ENCODE data around the gene OR6Y1.

Gene OR6Y1, protein sequence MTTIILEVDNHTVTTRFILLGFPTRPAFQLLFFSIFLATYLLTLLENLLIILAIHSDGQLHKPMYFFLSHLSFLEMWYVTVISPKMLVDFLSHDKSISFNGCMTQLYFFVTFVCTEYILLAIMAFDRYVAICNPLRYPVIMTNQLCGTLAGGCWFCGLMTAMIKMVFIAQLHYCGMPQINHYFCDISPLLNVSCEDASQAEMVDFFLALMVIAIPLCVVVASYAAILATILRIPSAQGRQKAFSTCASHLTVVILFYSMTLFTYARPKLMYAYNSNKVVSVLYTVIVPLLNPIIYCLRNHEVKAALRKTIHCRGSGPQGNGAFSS

DNA sequence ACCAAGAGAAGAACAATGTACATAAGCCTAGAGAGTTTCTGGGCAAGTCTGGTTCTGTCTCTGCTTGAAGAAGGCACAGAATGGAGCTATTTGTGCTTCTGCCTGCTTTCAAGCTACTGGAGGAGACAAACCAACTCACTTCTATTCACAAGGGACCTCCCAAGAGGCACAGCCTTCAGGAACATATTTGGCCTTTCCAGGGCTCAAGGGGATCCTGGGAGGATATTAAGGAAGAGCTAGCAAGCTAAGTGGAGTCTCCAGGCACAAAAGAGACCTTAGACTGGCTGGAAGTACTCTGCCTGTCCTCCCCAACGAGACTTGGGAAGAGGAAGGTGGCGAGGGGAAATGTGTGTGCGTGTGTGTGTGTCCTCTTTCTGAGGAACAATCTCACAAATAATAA is at the start of gene OR6Y1:
Gene OR6Y1, minus strand, starts transcription at position 54 of the 400 bp plus-strand sequence. CDS start 6,300 bp downstream, outside the sequence.
- DNase-seq (ENCODE audit: low read depth) = no peak

DNA sequence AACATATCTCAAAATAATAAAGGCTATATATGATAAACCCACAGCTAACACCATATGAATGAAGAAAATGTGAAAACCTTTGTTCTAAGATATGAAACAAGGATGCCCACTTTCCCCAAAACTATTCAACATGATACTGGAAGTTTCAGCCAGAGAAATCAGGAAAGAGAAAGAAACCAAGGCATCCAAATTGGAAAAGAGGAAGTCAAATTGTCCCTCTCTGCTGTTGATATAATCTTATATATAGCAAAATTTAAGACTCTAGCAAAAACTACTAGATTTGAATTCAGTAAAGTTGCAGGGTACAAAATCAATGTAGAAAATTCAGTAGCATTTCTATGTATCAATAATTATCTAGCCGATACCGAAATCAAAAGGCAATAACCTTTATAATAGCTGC is 46.5 kb upstream of the OR6Y1 start:
- no peak for DNase-seq (ENCODE audit: low read depth)

DNA sequence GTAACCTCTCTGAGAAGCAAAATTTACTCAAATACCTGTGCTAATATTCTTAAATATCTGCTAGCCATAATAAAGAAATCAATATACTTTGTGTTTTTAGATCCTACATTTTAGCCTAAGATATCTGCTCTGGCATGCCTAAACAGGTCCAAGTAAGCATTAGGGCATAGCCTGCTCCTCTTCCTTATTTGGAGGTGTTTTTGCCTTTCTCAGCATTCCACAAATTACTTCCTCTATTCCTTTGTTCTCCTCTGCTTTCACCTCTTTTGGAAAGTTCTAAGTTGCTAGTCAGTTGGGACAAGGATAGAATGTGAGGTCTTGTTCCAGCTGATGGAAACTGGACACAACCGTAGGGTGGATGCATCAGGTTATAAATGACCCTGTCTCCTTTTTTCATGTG is 32.7 kb upstream of the OR6Y1 start:
- no peak for DNase-seq (ENCODE audit: low read depth)

DNA sequence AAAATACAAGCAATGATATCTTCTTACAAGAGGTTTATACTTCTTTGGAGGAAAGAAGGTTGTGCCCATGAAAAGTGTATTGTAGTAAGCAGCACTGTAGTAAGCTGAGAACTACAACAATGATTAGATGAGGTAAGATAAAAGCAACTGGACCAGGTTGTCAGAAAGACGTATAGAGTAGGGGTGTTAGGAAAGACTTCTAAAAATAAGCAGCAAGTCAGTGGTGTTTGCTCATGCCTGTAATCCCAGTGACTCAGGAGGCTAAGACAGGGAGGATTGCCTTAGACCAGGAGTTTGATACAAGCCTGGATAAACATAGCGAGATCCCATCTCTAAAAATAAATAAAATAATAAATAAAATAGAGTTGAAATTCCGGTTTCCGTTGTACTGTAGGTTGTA is 29.8 kb upstream of the OR6Y1 start:
- no peak for DNase-seq (ENCODE audit: low read depth)

DNA sequence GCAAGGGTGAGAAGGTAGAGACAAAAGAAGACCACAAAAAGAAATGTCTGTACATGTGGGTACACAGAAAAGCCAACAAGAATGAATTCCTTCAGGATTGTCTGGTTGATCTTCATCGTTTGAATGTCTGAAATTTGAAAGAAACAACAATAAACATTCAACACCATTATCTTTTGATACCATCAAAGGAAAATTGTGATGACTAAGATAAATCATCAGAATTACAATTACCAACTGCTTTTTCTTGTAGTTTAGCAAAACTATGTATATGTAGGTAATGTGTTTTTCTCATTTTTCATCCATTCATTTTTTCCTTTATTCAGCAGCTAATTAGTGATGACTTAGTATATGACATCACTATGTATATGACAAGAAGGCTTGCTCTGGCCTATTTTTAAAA is 25.5 kb upstream of the OR6Y1 start, which contains the start of gene OR10X1:
Gene OR10X1, minus strand, starts transcription at position 167 of the 400 bp plus-strand sequence. Its CDS starts 0 bp downstream, at position 167.
- no peak for DNase-seq (ENCODE audit: low read depth)

DNA sequence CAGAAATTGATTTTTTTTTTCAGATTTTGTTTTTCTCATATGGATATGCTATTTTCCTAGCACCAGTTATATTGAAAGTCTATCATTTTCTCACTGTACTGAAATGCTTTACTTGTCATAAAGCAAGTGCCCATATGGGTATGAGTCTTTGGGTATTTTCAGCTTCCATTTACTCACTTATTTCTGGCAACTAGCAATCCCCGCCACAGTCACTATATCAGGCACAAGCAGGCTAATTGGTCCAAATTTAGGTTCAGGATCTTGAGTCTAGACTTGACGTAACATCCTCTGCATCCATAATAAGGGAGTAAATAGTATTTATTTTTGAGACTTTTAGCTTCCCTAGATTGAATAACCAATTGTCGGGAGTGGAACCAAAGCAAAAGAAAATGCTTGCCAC is 23.4 kb upstream of the OR6Y1 start:
- no peak for DNase-seq (ENCODE audit: low read depth)

DNA sequence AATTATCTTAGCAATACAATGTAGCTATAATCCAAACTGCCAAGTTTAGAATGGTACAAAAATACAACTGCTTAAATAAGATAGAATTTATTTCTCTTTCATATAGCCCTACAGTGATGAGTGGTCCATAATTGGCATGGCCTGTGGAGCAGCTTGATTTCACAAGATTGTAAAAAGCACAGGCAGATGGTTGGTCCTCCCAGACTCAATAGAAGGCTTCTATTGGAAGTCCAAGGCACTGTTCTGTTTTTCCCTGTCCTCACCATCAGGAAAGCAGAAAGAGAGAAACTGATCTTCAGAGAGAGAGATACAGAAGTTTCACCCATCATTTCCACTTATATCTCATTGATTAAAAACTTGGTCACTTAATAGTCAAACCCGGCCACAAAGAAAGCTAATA is 18.0 kb upstream of the OR6Y1 start:
- no peak for DNase-seq (ENCODE audit: low read depth)

DNA sequence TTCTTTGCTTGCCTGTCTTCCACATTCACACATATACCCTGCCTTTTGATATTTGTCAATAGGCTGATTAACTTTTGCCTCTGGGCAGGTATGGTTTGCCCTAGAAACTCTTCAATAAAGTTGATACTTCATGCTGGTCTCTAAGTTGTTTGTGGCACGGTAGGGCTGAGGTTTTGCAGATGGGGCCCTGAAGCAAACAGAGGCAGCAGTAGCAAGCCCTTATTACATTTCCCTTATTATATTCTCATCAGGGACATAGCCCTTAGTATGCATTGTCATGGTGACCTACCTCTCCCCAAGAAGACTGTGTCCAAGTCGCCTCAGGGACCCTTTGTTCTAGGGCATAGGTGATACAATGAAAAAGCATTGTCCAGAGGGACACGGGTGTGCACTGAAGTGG is 16.3 kb upstream of the OR6Y1 start, which contains the start of gene OR6P1:
Gene OR6P1, minus strand, starts transcription at position 101 of the 400 bp plus-strand sequence. CDS start 6,976 bp downstream, outside the sequence.
- no peak for DNase-seq (ENCODE audit: low read depth)

DNA sequence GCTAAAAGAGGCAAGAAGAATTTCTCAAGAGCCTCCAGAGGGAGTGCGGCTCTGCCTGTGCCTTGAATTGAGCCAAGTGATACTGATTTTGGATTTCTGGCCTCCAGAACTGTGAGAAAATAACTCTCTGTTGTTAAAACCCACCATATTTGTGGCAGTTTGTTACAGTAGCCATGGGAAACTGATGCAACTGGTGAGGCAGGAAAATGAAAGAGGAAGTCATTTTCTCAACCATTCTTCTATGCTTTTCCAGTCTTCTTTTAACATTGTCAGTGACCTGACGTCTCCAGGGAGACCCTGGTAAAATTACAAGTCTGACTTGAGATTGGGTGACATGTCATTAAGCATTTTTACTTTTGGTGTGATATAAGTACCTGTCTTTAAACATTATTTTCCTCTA is 10.4 kb upstream of the OR6Y1 start:
- DNase-seq (ENCODE audit: low read depth) = no peak

DNA sequence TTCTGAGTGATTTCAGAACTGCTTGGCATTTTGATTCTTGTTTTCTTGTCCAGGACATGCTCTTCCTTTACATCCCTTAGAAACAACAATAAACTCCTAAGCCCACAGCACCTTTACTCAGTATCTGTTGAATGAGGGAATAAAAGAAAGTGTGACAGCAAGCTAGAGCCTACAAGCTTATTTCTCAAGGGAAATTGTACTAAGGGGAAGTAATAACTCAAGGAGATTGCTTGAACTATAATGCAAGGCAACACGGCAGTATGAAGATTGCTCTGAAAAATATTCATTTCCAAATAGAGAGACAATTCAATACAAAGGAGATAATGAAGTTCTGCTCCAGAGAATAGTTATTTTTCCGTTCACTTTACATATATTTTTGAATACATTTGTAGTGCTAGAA is 9.6 kb upstream of the OR6Y1 start:
- DNase-seq (ENCODE audit: low read depth) = no peak

DNA sequence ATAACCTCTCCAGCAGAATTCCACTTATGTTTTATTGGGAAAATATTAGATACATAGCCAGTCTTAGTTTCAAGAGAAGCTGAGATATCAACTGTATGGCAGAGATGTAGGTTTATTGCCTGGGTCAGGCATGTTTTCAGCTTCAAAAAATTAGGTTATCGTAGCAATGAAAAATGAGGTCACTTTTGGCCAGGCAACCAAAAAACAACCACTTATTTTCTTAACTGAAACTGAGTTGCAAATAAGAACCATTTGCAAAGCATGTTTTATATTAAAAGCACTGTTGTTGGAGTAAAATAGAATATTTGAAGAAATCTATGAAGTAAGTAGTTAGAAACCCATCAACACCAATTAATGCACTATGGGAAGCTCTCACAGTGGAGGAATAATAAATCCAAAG is 5.5 kb upstream of the OR6Y1 start:
- DNase-seq (ENCODE audit: low read depth) = no peak

DNA sequence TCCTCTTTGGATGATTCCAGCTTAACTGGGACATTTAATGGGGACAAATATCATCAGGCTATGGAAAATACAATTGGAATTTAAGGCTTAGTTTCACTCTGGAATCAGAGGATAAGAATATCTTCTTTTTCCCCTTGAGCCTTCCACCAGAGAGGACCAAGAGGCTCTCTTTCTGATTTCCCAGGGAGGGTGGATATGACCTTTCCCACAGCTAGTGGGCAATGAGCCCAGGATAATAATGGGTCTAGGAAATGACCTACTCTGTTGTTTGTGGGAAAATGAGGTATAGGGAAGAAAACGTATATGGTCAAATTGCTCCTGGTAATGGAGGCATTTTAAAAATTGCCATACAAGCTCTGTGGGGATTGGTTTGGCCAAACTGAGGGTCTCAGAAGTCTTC is 1.9 kb downstream of the OR6Y1 start:
- no peak for DNase-seq (ENCODE audit: low read depth)

DNA sequence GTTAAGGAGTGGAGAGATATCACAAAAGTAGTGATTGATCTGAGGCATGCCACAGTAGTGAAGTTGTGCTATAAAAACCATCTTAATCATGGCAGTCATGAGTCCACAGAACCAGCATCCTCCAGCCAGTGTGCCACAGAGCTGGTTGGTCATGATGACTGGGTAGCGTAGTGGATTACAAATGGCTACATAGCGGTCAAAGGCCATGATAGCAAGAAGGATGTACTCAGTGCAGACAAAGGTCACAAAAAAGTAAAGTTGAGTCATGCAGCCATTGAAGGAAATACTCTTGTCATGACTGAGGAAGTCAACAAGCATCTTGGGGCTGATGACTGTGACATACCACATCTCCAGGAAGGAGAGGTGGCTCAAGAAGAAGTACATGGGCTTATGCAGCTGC is 6.7 kb downstream of the OR6Y1 start:
- DNase-seq (ENCODE audit: low read depth) = no peak

DNA sequence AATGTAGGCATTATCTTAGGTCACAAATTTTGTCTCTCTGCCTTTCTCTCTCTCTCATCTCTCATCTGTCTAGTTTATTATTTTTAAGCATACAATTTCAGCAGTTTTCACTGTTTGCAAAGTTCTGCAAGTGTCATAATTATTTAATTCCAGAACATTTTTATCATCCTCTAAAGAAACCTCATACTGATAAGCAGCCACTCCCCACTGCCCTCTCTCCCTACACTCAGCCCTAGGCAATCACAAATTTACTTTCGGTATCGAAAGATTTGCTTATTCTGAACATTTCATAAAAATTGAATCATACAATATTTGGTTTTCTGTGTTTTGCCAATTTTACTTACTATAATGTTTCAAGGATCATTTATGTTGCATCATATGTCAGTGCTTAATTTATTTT is 16.6 kb downstream of the OR6Y1 start:
- DNase-seq (ENCODE audit: low read depth) = no peak

DNA sequence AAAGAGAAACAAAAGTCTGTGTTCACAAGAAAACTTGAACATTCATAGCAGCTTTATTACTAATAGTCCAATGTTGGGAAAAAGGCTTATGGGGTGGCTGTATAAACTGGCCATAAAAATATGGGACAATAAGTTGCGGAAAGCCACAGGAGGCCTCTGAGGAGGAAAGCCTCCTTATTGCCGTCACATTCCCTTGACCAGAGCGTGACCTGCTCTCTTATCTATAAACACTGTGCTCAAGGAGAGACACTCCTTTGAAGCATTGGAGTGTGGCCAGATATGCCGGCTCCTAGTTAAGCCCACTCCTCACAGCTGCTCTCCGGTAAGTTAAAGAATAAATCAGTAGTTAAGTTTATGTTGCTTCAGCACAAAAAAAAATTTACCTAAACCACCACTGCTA is 19.7 kb downstream of the OR6Y1 start:
- no peak for DNase-seq (ENCODE audit: low read depth)

DNA sequence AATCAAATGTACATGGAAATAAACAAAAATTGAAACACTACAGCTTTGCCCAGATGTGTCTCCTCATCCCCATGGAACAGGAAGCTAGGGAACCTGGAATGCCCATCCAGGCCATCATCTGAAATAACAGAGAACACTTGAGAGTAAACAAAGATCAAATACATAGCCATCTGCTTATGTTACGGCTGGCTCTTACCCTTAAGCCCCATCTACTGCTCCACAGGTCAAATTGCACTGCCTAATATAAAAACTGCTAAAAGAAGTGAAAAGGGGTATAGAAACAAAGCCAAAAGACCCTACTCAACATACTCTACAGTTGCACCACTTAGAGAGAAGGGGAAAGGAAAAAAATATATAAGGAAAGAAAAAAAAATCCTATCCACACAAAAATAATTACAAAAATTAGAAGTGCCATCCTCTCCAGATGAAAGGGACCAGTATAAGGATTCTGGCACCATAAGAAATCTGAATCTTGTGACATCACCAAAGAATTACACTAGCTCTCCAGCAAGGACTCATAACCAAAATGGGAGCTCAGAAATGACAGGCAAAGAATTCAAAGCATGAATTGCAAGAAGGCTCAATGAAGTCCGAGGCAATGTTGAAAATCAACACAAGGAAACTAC is 26.9 kb downstream of the OR6Y1 start:
- DNase-seq (ENCODE audit: low read depth) = no peak

DNA sequence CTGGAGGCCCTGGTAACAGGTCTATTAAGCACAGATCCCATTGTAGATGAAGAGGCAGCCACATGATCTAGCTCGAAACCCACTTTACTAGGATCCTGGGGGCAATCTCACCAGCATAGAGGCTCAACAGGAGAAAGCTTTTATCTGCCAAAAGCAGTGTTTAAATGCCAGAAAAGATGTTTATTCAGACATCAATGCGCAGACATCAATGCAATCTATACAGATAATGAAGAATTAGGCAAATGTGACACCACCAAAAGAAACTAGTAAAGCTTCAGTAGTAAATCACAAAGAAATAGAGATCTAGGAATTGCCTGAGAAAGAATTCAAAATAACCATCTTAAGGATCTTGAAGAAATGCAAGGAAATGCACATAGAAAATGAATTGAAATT is 32.5 kb downstream of the OR6Y1 start:
- DNase-seq (ENCODE audit: low read depth) = no peak

DNA sequence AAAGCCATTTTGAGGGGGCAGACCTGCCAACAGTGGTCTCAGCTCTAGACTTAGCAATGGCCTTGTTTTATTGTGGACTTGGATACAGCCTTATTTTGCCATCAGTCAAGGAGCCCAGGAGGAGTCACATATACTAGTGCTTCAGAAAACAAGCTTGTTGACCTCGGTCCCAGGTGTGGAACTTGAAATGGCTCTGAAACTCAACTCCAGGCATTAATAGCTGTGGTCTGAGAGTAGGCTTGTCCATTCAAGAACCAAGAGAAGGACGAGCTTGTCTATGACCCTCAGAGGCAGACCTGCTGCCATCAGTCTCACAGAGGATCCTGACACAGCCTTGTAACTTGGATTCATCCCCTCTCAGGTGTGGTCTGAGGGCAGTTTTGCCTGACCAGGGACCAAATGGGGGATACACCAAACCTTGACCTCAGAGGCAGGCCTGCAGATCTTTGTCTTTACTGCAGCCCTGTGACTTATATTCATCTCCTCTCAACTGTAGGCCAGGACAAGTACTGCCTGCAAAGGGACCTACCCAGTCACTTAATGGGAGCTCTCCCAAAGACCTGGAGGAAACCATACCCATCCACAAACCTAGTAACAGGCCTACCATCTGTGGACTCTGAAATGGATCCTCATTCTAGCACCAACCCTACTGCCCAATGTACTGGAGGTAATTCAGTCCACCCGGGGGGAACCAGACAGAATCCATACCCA is 33.1 kb downstream of the OR6Y1 start:
- no peak for DNase-seq (ENCODE audit: low read depth)

DNA sequence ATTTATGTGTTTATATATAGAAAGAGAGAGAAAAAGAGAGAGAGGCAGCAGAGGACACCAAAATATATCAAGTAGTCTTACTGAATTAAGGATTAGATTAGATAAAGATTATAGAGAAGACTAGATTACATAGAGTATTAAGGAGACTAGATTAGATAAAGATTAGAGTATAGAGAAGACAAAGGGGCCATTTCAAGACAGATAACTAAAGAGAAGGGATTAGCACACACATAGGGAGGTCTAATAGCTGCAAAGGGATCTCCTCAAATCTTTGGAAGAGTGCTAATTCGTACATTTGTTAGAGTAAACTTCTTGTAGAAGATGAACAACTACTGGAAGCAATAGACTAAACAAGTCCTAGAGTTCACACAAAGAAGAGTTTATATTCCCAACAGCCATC is 34.2 kb downstream of the OR6Y1 start:
- no peak for DNase-seq (ENCODE audit: low read depth)

DNA sequence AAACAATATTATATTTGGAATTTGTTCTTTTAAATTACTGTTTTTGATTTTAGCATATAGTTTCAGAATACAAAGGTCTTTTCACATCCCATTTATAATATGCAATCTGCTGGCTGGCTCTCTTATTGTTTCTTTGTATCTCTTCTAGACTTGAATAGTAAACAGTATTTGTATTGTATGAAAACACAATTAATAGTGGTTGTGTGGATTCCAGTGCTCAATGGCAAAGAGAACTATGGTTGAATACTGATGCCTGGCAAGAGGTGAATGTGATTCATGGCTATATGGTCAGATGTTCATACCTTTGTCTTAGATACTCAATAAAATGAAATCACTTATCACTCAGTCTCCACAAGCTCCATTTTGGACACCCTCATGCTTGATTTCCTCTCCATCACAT is 37.2 kb downstream of the OR6Y1 start:
- no peak for DNase-seq (ENCODE audit: low read depth)

DNA sequence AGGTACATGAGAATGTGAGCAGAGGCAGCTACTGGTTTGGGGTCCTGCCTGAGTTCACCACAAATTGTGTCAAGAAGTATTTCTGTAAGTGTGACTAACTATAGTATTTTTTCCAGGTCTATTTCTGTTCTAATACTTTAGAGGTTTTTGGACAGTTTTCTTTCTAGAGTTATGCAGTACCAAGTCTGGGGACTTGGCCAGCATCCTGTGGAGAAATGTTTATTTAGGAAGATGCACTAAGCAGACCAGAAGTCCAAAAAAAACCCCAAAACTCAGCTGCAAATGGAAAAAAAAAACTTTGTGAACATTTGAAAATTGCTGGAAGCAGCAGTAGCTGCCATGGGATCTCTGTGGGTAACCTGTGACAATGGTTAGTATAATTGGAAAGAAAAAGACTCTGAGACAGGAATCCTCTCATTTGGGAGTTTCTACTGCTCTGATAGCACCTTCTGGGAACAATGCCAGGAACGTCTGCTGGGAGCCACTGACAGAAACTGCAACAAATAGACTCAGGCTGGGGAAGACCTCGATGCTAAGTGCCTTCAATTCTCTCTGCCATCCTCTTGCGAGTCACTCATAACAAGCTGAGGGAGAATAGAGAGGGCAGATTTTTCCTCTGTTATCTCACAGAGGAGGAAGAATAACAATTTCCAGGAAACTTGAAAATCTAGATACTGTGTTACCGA is 44.6 kb downstream of the OR6Y1 start:
- DNase-seq (ENCODE audit: low read depth) = no peak

DNA sequence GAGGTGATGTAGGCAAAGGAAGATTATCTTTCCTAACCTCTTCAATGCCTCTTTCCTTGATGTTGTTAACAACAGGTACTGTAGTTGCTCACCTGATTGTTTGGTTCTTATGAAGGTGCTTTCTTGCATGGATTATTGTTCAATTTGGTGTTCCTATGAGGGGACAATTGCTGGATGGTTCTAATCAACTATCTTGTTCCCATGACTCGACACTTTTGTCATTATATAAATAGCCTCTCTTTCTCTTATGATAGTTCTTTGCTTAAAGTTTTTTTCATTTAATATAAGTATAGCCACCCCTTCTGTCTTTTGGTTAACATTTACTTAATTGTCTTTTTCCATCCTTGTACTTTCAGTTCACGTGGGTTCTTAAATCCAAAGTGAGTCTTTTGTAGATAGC is 46.7 kb downstream of the OR6Y1 start:
- no peak for DNase-seq (ENCODE audit: low read depth)

Measured in non-pigmented ciliary epithelial cell (primary cell).